Stimulated activated CD4-positive, alpha-beta T cell treated with anti-CD3 and anti-CD28 coated beads, Interleukin-12 subunit alpha, Interleukin-12 subunit beta, amount 100 ng/mL, for 48 hours (primary cell): ENCODE measurements around the gene NASP.

ENCODE experiments used
- DNase-seq, 3 donors: peaks; one replicate each; pipeline ENCODE4 v3.0.0-alpha.2; 2020; ENCODE audit warnings: low read depth in 2 of 3, low spot score in 1 of 3

NASP gene

DNA sequence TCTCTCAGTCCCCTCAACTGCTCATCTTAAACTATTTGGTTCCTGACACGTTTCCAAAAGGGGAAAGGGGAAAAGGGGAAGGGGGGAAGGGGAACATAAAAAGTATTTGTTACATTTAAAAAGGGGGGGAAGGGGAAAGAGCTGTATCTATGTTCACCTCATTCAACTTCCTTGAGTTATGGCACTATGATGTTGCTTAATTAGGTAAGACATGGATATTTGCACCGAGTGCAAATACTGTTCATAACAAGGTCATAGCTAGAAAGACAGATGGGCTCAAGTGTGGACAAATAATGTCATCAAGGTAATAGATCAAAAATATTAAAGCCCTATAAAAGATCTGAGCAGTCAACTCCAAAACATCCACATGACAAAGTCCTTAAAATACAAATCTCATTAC, 76.5 kb downstream of the NASP start:
- no peak for DNase-seq

DNA sequence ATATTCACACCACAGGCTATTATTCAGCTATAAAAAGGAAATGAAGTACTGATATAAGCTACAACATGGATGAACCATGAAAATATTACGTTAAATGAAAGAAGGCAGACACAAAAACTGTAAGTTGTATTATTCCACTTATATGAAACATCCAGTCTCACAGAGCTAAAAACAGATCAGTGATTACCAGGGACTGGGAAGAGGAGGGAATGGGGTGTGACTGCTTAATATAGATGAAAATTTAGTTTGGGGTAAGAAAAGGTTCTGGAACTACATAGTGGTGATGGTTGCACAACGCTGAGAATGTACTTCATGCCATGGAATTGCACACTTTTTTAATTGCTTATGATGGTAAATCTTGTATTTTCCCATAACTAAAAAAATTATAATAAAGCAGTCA, 83.0 kb downstream of the NASP start:
- no peak for DNase-seq

- DNase-seq = no peak
Measured at GRCh38 chr1:45667321-45668111, 83.7 kb downstream of the NASP start.
